Stimulated activated CD8-positive, alpha-beta memory T cell treated with anti-CD3 and anti-CD28 coated beads, Interleukin-12 subunit alpha, Interleukin-12 subunit beta, amount 100 ng/mL, for 24 hours (primary cell): ENCODE data around the gene CHRNA9.

Experiments
- DNase-seq: peaks from one replicate; pipeline ENCODE4 v3.0.0-alpha.2; 2020; ENCODE audit errors: extremely low read depth

CHRNA9 gene

GRCh38 chr4:40309250-40309774 is 25.8 kb upstream of the CHRNA9 start:
- peak; percentile 62 for DNase-seq

DNA sequence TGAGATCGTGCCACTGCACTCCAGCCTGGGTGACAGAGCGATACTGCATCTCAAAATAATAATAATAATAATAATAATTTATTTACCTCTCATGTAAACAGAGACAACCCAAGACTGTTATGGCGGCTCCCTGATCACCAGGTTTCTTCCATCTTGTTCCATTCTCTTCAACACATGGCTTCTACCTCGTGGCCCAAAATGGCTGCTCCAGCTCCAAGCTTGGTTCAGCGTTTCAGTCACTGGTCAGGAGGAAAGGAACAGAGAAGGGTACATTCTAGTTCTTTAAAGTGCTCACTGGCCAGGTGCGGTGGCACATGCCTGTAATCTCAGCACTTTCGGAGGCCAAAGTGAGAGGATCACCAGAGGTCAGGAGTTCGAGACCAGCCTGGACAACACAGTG is 24.9 kb upstream of the CHRNA9 start:
- no peak for DNase-seq

GRCh38 chr4:40311811-40312346 is 23.3 kb upstream of the CHRNA9 start:
- no peak for DNase-seq

DNA sequence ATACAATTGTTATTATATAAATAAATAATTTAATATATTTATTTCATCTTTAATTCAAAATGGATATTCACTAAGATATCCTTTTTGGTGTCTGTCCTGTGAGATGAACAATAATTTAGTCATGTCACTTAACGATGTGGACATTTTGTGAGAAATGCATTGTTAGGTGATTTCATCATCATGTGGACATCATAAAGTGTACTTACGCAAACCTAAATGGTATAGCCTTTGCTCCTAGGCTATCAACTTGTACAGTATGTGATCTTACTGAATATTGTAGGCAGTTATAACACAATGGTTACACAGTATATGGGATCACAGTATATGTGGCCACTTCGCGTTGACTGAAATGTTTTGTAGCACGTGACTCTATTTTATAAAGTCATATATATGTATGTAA is 20.2 kb upstream of the CHRNA9 start:
- no peak for DNase-seq

DNA sequence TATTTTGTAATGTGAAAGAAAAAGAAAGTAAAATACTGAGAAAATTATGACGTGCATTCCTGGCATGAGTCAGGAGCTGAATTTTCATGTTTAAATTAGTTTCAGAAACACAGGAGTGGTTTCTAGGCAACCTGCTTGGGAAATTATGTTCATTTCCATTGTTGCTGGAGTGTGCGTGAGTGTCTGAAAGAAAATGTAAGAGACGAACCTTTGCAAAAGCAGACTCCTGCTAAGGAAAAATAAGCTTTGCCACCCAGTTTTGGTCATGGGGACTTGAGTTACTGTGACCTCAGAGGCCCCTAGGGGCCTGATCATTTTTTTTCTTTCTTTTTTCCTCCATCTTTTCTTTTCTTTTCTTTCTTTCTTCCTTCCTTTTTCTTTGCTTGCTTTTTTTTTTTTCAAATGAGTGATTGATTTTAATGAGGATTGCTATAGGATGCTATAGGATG is 18.8 kb upstream of the CHRNA9 start:
- DNase-seq = no peak

- no peak for DNase-seq
These were observed 18.1 kb upstream of the CHRNA9 start for GRCh38 chr4:40316782-40317635.

GRCh38 chr4:40317916-40318658 is 17.0 kb upstream of the CHRNA9 start:
- no peak for DNase-seq

DNA sequence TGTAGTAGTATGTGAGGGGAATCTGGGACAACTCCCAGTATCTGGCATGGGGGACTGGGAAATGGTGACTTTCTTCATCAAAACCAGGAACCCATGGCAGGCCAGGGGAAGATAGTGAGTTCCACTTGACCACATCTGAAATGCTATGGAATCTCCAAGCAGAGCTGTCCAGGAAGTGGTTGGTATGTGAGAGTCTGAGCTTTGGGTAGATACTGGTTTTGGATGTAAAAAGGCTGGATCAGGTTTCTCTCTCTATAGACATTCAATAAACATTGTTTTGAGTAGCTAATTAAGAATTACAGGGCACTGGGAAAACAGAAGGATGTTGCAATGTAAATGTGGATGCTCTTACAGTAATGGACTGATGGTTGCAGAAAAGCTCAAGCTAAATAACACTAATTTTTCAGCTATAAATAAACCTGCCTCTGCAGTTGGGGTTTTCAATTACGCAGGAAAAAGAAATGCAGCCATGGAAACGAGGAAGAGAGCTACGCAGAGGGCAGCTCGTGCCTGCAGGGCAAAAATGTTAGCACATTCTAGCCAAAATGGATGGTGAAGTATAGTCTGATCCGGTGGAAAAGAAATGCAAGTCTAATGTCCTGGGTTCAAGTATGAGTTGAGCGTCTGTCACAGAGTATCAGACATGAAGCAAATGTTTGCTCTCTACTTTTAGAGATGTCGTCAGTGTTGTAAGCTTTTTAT is 13.4 kb upstream of the CHRNA9 start:
- no peak for DNase-seq

GRCh38 chr4:40322811-40323210 is 12.3 kb upstream of the CHRNA9 start:
- no peak for DNase-seq

DNA sequence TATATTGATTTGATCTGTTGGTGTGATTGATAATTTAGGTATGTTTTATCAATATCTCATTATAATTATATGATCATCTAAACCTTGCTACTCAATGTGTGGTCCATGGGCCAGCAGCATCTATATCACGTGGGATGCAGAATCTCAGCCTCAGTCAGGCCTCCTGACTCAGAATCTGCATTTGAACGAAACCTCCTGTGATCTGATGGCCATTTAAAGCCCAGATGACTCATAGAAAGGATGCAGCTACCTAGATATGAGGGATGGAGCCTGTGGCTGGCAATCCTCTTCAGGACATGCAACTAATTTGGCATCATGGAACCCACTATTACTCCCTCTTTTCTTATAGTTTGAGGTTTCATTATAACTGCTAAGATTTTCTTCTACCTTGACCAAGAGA is 11.3 kb upstream of the CHRNA9 start:
- no peak for DNase-seq

- no peak for DNase-seq
These were observed 9.6 kb upstream of the CHRNA9 start for GRCh38 chr4:40325406-40326019.

GRCh38 chr4:40327340-40327739 is 7.8 kb upstream of the CHRNA9 start:
- DNase-seq = no peak

DNA sequence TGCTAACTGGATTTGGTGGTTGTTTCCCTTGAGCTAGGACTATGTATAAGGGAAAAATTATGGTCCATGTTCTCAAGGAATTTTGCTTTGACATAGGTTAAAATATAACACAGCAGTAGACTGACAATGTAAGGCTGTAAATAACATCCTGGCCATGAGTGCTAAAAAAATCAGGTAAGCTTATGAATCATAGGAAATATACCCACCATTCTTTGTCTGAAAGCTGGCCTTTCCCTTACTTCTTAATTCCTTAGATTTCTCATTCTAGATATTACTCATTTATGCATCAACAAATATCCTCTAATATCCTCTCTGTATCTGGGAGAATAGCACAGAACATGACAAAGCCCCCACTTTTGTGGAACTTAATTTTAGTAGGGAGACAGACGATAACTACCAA is 6.8 kb upstream of the CHRNA9 start:
- DNase-seq = no peak

GRCh38 chr4:40329805-40330204 is 5.3 kb upstream of the CHRNA9 start:
- DNase-seq = no peak

DNA sequence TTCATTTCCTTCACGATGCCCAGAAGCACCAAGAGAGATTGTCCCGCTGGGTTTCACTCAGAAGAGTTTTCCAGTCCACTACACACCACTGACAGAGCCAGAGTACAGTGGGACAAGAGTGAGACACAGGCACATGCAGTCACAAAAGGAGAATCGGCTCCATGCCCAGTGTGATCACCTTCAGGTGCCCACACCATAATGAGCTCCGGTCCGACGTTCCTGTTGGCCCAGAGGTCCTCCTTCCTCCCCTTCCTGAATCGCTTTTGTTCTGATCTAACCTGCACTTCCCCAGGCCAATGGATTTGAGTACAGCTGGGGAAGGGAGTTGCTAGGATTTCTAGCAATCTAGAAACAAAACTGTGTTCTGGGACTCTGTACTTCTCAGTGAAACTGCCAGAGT is 4.6 kb upstream of the CHRNA9 start:
- no peak for DNase-seq

GRCh38 chr4:40331101-40331745 is 3.9 kb upstream of the CHRNA9 start:
- DNase-seq = no peak

GRCh38 chr4:40331961-40332360 is 3.2 kb upstream of the CHRNA9 start:
- DNase-seq = no peak

DNA sequence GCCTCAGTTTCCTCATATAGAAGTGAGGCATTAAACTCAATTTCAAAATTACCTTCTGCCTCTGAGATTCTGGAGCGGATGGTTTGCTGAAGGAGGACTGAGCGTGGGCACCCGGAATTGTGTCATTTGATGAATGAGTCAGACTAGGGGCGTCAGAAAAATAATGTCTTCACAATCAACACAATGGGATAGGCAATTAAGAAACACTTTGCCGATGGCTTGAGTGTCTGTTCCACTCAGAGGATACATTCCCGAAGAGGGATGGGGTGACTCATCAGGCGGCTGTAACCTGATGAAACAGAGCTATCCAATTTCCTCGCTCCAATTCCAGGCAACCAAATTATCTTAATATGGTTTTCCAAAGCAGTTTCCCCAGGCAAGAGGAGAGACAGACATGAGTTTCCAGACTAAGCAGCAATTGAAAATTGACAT is 1.2 kb upstream of the CHRNA9 start:
- DNase-seq = no peak

- DNase-seq = no peak
These were observed 377 bp downstream of the CHRNA9 start for GRCh38 chr4:40335525-40335894.

GRCh38 chr4:40337051-40337450 is 1.9 kb downstream of the CHRNA9 start:
- no peak for DNase-seq

DNA sequence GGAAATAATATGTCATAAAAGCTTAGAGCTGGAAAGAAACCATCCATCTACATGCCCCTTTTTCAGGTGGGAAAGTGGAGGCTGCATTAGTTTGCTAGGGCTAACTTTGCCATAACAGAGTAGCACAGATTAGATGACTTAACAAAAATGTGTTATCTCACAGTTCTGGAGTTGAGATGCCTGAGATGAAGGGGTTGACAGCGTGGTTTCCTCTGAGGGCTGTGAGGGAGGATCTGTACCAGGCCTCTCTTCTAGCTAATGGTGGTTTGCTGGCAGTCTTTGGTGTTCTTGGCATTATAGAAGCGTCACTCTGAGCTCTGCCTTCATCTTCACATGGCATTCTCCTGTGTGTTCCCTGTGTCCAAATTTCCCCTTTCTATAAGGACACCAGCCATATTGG is 2.4 kb downstream of the CHRNA9 start:
- DNase-seq = no peak
